NCI-H345 (cell line): ENCODE results near the gene CPNE9.
"Not testable (repeated sequence)": the region's sequence is repeated elsewhere in the genome, so short reads cannot be mapped to it uniquely, and the experiment has no call there.

Experiments used
- DNase-seq: peaks from one replicate; lab custom pipeline; 2025; lab: John Stamatoyannopoulos, UW

The CPNE9 gene

GRCh38 chr3:9748031-9748430 is 44.4 kb downstream of the CPNE9 start:
- DNase-seq, result no peak

- no peak for DNase-seq
These were observed 45.6 kb downstream of the CPNE9 start for GRCh38 chr3:9749296-9749644.

DNA sequence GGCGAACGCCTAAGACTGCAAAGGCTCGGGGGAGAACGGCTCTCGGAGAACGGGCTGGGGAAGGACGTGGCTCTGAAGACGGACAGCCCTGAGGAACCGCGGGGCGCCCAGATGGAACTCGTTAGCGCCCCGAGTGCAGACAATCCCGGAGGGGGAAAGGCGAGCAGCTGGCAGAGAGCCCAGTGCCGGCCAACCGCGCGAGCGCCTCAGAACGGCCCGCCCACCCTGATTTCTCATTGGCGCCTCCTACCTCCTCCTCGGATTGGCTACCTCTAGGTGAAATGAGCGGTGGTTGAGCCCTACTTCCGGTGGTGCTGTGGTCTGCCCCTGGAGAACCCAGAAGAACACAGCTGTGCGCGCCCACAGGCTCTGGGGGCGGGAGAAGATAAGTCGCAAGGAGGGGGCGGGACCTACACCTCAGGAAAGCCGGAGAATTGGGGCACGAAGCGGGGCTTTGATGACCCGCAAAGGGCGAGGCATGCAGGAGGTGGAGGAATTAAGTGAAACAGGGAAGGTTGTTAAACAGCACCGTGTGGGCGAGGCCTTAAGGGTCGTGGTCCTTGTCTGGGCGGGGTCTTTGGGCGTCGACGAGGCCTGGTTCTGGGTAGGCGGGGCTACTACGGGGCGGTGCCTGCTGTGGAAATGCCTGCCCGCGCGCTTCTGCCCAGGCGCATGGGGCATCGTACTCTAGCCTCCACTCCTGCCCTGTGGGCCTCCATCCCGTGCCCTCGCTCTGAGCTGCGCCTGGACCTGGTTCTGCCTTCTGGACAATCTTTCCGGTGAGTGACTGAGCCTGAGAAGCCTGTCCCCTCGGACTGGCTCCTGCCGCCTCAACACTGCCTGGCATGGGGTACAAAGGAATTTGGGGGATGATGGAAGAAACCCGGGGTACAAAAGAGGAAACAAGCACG is 46.3 kb downstream of the CPNE9 start, which contains the start of gene OGG1:
TSS of gene OGG1 (plus strand) at position 308 of the 911 bp plus-strand sequence. CDS start at position 643, 335 bp downstream.
- DNase-seq, result peak; percentile 95

DNA sequence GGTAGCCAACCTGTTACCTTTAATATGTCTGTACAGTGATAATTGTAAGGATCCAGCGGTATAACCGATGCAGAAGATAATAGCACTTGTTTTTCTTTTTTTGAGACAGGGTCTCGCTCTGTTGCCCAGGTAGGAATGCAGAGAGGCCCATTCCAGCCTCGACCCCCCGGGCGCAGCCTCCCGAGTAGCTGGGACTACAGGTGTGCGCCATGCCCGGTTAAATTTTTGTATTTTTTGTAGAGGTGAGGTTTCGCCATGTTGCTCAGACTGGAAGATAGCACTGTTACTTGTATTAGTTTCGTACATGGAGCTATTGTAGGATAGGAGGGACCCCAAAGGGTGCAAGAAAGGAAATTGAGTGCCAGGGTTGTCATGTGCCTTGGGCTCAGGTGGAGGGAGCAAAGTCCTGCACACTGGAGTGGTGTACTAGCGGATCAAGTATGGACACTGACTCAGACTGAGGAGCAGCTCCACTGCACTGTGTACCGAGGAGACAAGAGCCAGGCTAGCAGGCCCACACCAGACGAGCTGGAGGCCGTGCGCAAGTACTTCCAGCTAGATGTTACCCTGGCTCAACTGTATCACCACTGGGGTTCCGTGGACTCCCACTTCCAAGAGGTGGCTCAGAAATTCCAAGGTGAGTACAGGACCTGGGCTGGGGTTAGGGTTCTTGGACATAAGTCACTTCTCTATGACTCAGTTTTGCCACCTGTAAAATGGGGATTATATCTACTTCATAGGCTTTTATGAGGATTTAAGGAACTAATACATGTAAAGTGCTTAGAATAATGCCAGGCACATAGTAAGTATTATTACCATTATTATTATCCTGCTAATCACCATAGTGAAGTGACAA is 47.2 kb downstream of the CPNE9 start:
- no peak for DNase-seq

GRCh38 chr3:9754678-9755077 is 51.0 kb downstream of the CPNE9 start:
- no peak for DNase-seq

GRCh38 chr3:9757427-9757826 is 53.8 kb downstream of the CPNE9 start:
- no peak for DNase-seq

DNA sequence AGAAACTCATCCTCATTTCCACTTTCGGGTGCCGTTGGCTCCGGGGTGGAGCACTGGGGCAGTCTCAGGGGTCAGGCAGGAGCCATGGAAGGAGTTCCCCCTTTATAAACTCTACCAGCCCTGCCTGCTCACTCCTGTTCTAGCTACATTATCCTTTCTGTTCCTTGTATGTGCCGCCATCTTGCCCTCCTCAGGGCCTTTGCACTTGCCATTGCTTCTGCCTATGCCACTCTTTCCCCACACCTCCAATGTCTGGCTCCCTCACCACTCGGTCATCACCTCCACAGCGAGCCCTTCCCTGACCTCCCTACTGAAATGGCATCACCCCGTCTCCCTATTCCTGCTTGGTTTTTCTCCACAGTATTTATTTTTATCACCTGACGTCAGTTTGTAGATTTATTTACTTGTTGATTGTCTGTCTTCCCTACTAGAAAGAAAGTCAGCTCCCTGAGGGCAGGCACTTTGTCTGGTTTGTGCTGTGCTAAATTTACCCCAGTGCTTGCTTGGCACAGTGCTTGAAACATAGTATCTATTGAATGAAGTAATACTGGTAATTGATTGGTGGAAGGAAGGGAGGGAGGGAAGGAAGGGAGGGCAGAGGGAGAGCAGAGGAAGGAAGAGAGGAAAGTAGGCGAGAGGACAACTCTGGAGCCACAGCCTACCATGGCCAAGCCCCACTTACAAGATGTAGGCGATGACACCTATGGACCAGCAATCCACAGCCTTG is 57.3 kb downstream of the CPNE9 start:
- DNase-seq, result no peak

GRCh38 chr3:9761919-9762318 is 58.3 kb downstream of the CPNE9 start:
- DNase-seq, result no peak

DNA sequence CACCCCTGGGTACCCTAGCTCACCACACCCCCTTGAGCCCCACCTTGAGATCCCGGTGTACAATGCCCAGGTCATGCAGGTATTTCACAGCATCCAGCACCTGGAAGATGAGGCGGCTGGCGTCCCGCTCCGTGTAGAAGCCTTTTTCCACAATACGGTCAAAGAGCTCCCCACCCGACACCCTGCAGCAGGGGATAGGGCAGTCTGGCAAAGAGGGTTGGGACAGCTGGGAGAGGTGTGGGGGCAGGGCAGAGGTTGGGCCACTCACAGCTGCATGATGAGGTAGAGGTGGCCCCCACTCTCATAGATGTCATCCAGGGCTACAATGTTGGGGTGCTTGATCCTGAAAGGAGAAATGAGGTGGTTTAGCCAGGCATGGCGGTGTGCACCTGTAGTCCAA is 59.2 kb downstream of the CPNE9 start:
- DNase-seq, result no peak

DNA sequence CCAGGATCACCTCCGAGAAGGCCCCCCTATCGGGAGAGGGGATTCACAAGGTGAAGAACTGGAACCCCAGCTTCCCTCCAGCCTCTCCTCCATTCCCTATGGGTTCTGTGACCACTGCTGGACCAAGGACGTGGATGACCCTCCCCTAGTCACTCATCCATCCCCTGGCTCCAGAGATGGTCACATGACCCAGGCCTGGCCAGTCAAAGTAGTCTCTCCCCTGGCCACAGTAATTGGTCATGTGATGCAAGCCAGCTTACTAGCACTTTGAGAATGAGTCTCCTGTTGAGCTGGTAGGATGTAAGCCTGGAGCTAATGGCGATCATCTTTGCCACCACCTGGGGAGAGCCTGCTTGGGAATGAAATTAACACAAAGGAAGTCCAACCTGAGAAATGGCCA is 62.2 kb downstream of the CPNE9 start:
- DNase-seq, result no peak

DNA sequence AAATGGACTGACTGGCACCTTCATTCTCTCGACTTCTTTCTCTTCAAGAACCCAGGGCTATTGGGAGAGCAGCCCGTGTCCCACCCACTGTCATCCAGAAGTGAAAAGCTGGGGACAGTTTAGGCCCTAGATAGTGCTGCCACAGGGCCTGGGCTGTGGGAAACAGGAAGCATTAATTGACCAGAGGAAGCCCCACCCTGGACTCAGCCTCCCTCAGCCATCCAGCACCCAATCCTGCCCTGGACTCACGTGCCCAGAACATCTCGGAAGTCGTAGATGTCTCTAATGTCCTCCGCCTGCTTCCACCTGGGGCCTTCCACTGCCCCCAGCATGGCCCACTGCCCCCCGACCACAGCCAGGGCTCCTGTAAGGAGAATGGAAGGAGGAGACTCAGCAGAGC is 63.8 kb downstream of the CPNE9 start:
- DNase-seq, result no peak

DNA sequence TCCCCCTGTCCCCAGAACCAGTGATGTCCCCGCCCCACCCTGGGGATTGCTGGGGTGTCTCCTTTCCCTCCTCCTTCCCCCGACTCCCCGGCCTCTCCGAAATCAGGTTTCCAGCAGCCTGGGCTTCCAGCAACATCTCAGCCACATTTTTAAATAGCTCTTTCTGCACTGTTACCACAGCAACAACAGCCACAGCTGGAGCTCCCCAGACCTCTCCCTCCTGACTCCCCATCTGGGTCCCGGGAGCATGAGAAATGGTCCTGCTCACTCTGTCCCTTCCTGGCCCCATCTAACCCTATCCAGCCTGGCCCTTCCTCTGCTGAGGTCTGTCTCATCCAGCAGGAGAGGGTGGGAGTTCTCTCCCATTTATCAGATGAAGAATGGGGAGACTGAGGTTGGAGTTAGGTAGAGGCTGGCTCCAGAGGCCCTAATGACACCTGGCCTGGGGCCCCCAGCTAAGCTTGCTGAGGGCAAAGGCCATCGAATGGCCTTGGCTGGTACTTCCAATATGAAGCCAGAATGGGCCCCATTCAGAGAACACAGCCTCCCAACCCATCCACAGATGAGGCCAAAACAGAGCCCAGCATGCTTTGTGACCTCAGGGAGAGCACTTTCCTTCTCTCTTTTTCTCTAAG is 64.6 kb downstream of the CPNE9 start:
- no peak for DNase-seq

DNA sequence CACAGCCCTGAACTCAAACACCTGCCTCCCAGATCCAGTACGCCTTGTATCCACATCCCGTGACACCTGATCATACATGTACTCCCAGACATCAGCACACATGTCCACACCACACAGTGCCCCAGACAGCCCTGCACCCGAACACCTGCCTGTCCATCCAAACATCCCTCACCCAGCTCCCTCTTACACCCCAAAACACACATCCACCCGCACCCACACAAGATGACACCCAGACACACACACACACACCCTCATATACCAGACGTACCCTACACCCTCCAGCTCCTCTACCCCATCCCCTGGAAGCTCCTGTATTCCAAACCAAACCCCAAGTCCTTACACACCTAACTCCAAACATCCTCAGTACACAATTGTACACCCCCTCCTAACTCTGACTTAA is 65.4 kb downstream of the CPNE9 start:
- DNase-seq, result no peak

GRCh38 chr3:9769426-9770275 is 66.0 kb downstream of the CPNE9 start, which contains the start of gene CAMK1:
Gene CAMK1, minus strand, starts transcription at chr3:9769947. Its CDS starts 2,198 bp downstream, at chr3:9767749.
- peak; percentile 2 for DNase-seq

DNA sequence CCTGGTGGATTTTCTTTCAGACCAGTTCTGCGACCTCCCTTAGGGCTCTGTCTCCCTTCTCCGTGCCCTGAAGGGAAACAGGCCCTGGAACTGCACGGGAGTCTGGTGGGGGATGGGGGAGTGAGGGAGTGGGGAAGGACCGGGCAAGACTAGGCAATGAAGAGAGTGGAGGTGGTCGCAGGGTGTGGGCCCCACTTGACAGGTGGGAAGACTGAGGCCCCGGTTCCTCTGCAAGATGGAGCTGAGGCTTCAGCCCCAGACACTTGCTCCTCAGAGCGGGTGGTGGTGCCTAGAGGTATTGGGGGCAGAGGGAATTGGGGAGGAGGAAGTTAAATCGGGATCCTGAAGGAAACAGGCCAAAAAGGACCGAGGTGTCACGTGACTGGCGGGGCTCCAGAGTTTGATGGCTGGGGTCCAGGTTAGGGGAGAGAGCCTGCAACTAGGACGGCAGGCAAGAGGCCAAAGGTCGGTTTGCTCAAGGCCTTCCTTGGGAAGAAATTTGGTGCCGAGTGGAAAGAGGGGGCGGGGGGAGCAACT is 66.7 kb downstream of the CPNE9 start:
- DNase-seq, result no peak

- not testable (repeated sequence) for DNase-seq
These were observed 67.4 kb downstream of the CPNE9 start for GRCh38 chr3:9771007-9771406.

DNA sequence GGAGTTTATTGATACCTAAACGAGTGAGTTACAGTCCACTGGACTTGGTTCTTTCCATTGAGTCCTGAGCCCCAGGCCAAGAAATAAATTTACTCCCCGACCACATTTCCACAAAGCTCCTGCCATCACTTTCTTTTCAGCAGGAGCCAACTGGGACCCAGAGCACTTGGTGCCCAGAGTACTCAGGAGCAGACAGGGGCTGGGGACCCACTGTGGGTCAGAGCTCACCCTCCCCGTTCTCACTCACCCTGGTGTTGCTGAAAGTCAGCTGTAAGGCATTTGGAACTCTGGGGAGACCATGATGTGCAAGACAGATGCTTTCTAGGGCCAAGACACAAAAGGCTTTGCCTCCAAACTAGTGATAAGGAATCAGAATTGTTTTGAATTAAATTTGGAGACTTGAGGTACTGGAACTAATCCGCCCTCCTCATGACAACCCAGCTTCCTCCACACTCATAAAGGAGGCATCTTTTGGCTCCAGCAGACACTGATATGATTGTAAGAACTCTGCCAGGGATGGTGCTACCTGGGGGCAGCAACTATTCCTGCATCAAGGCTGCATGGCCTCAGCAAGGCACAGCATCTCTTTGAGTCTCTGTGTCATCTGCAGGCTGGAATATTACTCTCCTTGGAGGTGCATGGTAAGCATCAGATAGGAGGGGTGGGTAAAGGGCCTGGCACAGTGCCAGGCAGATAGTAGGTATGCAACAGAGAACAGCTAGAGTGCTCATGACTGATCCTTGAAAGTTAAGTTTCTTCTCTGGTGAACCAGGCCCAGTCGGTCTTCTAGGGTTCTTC is 73.5 kb downstream of the CPNE9 start:
- no peak for DNase-seq

- no peak for DNase-seq
These were observed 74.0 kb downstream of the CPNE9 start for GRCh38 chr3:9777694-9778021.

DNA sequence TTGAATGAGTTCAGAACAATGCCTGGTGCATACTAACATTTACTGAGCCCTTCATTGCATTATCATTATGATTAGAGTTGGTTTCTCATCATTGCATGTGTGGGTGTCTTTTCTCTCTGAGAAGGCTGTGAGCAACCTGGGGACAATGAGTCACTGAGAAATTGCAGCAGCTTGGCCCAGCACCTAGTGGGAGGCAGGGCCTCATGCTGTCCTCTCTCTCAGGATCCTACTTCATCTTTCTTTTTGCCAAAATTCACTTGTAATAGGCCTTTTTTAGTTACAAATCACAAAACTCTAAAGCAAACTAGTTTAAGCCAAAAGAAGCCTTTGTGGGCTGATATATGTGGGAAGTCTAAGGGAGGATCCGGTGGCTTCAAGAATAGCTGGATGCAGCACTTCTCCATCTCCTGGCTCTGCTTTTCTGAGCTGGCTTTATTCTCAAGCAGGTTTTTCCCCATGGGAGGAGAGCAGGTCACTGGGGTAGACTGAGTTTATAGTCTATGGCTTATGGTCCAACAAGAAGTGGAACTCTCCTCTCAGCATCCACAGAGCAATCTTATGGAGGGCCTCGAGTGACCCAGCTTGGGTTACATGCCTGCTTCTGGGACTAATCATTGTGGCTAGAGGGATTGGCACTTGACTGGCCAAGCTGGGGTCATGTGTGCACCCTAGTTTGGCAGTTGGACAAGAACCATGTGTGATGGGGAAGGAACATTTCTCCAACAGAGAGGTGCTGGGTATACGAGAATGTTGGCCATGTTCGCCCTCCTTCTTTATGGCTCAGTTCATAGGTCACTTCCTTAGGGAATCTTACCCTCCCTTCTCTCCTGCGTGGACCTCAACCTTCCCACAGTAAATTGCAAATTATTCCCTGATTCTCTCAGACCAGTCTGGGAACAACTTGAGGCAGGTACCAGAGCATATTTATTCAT is 74.8 kb downstream of the CPNE9 start:
- DNase-seq, result no peak
